ENCODE measurements around the gene BHLHE23. TPM values are rescaled to one million over a fixed set of nuclear protein-coding genes. Genes with fewer than 3 reads are reported as not detected.

The BHLHE23 gene
- total and polyA plus RNA-seq, 4 donors, result not detected

GRCh38 chr20:62995898-62996595, 10.7 kb downstream of the BHLHE23 start:
- peaks cover 8 to 65% (median 42%) of the 10 kb centered on the region in 3 donors for H3K27me3 ChIP-seq (ENCODE audit: control insufficient read depth in 3 of 3, insufficient read depth in 3 of 3, low read length in 2 of 3)
- no peak for DNase-seq

GRCh38 chr20:62995481-62995880, 11.3 kb downstream of the BHLHE23 start:
- H3K4me1 ChIP-seq (ENCODE audit: control insufficient read depth in 5 of 5, insufficient read depth in 5 of 5, low read length in 5 of 5), result no peaks in the 10 kb centered on the region
- no peak overlapping the region for H3K9ac ChIP-seq (ENCODE audit: insufficient read depth in 1 of 2, low read length in 2 of 2)
- 67 to 81% methylated on average over 11 of the region's 11 CpGs for WGBS, 2 donors
- H3K27me3 ChIP-seq (ENCODE audit: control insufficient read depth in 3 of 3, insufficient read depth in 3 of 3, low read length in 2 of 3), result peaks cover 7 to 62% (median 37%) of the 10 kb centered on the region in 3 donors
- H3K27ac ChIP-seq (ENCODE audit: low read depth in 1 of 2, low read length in 1 of 2), result no peak overlapping the region
- H3K36me3 ChIP-seq (ENCODE audit: control insufficient read depth in 4 of 4, insufficient read depth in 4 of 4, low read length in 4 of 4), result no peaks in the 10 kb centered on the region
- no peak for ATAC-seq (ENCODE audit: insufficient read depth, low FRiP score)
- peaks cover 0 to 8% (median 0%) of the 10 kb centered on the region in 4 donors for H3K9me3 ChIP-seq (ENCODE audit: control insufficient read depth in 4 of 4, insufficient read depth in 3 of 4, low read length in 3 of 4)
- DNase-seq, result no peak
- no peak for TF ChIP-seq CTCF (IDR thresholded peaks at IDR 0.05; ENCODE audit: control extremely low read depth, extremely low read depth)
- no peak overlapping the region for H3K4me3 ChIP-seq

More at GRCh38 chr20:62995898-62996595, 10.7 kb downstream of the BHLHE23 start:
- WGBS, 2 donors, result 70 to 85% methylated on average over 25 of the region's 25 CpGs
- no peaks in the 10 kb centered on the region for H3K4me1 ChIP-seq (ENCODE audit: control insufficient read depth in 5 of 5, insufficient read depth in 5 of 5, low read length in 5 of 5)
- peaks cover 0 to 8% (median 0%) of the 10 kb centered on the region in 4 donors for H3K9me3 ChIP-seq (ENCODE audit: control insufficient read depth in 4 of 4, insufficient read depth in 3 of 4, low read length in 3 of 4)
- no peak overlapping the region for H3K9ac ChIP-seq (ENCODE audit: insufficient read depth in 1 of 2, low read length in 2 of 2)
- no peak for ATAC-seq (ENCODE audit: insufficient read depth, low FRiP score)
- no peaks in the 10 kb centered on the region for H3K36me3 ChIP-seq (ENCODE audit: control insufficient read depth in 4 of 4, insufficient read depth in 4 of 4, low read length in 4 of 4)
- TF ChIP-seq CTCF (IDR thresholded peaks at IDR 0.05; ENCODE audit: control extremely low read depth, extremely low read depth), result no peak
- H3K27ac ChIP-seq (ENCODE audit: low read depth in 1 of 2, low read length in 1 of 2), result no peak overlapping the region
- no peak overlapping the region for H3K4me3 ChIP-seq

GRCh38 chr20:62994869-62995281, 11.9 kb downstream of the BHLHE23 start:
- no peaks in the 10 kb centered on the region for H3K4me1 ChIP-seq (ENCODE audit: control insufficient read depth in 5 of 5, insufficient read depth in 5 of 5, low read length in 5 of 5)
- ATAC-seq (ENCODE audit: insufficient read depth, low FRiP score) (no peak), DNase-seq (no peak)
- TF ChIP-seq CTCF (IDR thresholded peaks at IDR 0.05; ENCODE audit: control extremely low read depth, extremely low read depth), result no peak
- WGBS, 2 donors, result 72 to 73% methylated on average over 19 of the region's 19 CpGs
- H3K9me3 ChIP-seq (ENCODE audit: control insufficient read depth in 4 of 4, insufficient read depth in 3 of 4, low read length in 3 of 4), result peaks cover 0 to 5% (median 0%) of the 10 kb centered on the region in 4 donors
- H3K27ac ChIP-seq (ENCODE audit: low read depth in 1 of 2, low read length in 1 of 2), result no peak overlapping the region
- H3K9ac ChIP-seq (ENCODE audit: insufficient read depth in 1 of 2, low read length in 2 of 2), result no peak overlapping the region
- H3K27me3 ChIP-seq (ENCODE audit: control insufficient read depth in 3 of 3, insufficient read depth in 3 of 3, low read length in 2 of 3), result peaks cover 3 to 56% (median 33%) of the 10 kb centered on the region in 3 donors
- H3K4me3 ChIP-seq, result no peak overlapping the region
- H3K36me3 ChIP-seq (ENCODE audit: control insufficient read depth in 4 of 4, insufficient read depth in 4 of 4, low read length in 4 of 4), result no peaks in the 10 kb centered on the region
